WTC11 (cell line): ENCODE data around the gene LRRC8A.

Source experiments
- CTCF ChIP-seq: fragments of 200-600 bp; IDR thresholded peaks from 2 replicates; pipeline ENCODE4 v1.8.0; 2022; ENCODE audit warnings: antibody characterized with exemption
- ELF4 ChIP-seq: sonication (generic); formaldehyde crosslinking; IDR thresholded peaks from 2 replicates; pipeline ENCODE4 v1.8.1; 2022; ENCODE audit warnings: low read depth, mild to moderate bottlenecking, moderate library complexity, missing genetic modification reagents
- GABPB1 ChIP-seq: sonication (generic); formaldehyde crosslinking; IDR thresholded peaks from 2 replicates; pipeline ENCODE4 v1.8.1; 2023; ENCODE audit warnings: mild to moderate bottlenecking, missing genetic modification reagents
- JUN ChIP-seq: sonication (generic); formaldehyde crosslinking; IDR thresholded peaks from 2 replicates; pipeline ENCODE4 v1.8.0; 2023; ENCODE audit warnings: mild to moderate bottlenecking, missing genetic modification reagents
- ZNF138 ChIP-seq: sonication (generic); formaldehyde crosslinking; conservative IDR thresholded peaks from 2 replicates; pipeline ENCODE4 v1.8.1; 2022; ENCODE audit warnings: mild to moderate bottlenecking, moderate library complexity, missing genetic modification reagents
- ZNF396 ChIP-seq: fragments of 250-450 bp; sonication (Bioruptor Pico); IDR thresholded peaks from 2 replicates; pipeline ENCODE4 v1.8.0; 2021; ENCODE audit warnings: mild to moderate bottlenecking, moderate library complexity, borderline replicate concordance
- ZNF423 ChIP-seq: fragments of 250-450 bp; sonication (Bioruptor Pico); IDR thresholded peaks from 2 replicates; pipeline ENCODE4 v2.1.2; 2022; ENCODE audit warnings: mild to moderate bottlenecking, moderate library complexity

GRCh38 chr9:128835246-128836210, 46.4 kb upstream of the LRRC8A start:
- TF ChIP-seq JUN, result no peak
- no peak for TF ChIP-seq ZNF138 (CRISPR knock-in tag)
- TF ChIP-seq ZNF423 (CRISPR knock-in tag), result no peak
- no peak for TF ChIP-seq CTCF
- no peak for TF ChIP-seq ELF4 (CRISPR knock-in tag)
- no peak for TF ChIP-seq ZNF396 (CRISPR knock-in tag)
- TF ChIP-seq GABPB1, result no peak
